ENCODE results near the gene RNF145.

Gene RNF145

DNA sequence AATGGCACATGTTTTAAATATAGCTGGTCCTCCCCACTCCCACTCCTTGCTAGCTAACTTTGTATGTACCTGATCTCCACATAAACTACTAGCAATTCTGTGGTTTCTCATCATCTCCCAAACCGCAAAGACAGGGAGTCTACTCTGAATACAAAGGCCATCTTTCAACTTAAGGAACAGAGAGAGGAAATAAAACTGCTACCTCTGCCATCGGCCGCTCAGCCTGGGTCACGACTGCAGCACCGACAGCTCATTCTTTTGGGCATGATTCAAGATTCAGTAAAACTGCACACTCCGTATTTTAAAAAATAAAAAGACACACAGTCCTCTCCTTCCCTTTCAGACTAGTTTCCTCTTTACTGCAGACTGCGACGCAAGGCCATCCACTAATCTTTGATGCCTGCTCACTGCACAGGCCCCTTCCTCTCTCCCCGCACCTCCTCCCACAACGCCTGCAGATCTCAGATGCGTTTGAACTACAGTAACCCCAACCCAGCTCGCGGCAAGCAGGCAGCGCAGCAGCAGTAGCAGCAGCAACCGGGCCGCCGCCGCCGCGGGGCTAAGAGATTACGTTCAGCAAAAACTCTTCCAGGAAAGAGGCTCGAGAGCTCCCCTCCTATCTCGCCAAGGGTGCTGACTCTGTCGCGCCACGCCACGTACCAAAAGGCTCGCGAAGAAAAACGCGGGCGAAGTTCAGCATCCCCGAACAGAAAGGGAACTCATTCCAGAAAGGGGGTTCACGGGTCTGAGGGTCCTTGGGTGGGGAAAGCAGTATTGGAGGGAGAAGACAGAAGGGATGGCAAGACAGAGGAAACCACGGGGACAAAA, 1.5 kb downstream of the RNF145 start:
- Histone ChIP-seq H2AFZ (ENCODE audit: low read length, unreplicated experiment) (peak overlapping the region; percentile 77), H3K27me3 (ENCODE audit: insufficient read depth, low read length) (no peaks in the 10 kb centered on the region), H3K4me1 (ENCODE audit: control insufficient read depth, insufficient read depth, low read length, unreplicated experiment) (peaks cover 35% of the 10 kb centered on the region), H3K4me3 (ENCODE audit: low read depth, low read length) (peak overlapping the region; percentile 99), H3K36me3 (ENCODE audit: insufficient read depth, low read length) (no peaks in the 10 kb centered on the region; the same call in 1 of the 2 replicates), H3K79me2 (ENCODE audit: control insufficient read depth, insufficient read depth, low read length, unreplicated experiment) (peaks cover 64% of the 10 kb centered on the region), H3K27ac (ENCODE audit: low read depth, low read length) (peak overlapping the region; percentile 87)

DNA sequence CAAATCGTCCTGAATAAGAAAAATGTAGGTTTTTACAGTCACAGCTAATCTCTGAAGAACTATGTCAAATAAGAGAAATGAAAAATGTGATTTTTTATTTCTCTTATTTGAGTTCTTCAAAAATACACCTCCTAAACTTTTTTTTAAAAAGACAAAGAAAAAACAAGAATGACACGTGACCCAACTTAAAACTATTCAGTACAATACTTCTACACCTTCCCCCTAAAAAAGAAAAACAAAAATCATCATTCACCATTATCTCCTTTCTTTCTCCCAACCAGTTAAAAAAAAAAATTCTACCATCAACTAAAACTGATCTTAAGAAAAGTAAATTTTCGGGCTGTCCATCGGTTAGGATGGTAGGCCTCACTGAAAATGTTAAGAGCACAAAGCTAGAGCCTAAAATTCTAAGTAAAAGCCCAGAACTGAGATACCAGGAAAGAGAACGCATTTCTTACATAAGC, 2.1 kb downstream of the RNF145 start:
- peak overlapping the region; percentile 99 for H3K4me3 ChIP-seq (ENCODE audit: low read depth, low read length)

GRCh38 chr5:159206818-159207217, 2.5 kb downstream of the RNF145 start:
- peaks cover 75% of the 10 kb centered on the region for H3K79me2 ChIP-seq (ENCODE audit: control insufficient read depth, insufficient read depth, low read length, unreplicated experiment)
- H3K4me3 ChIP-seq (ENCODE audit: low read depth, low read length): peak overlapping the region; percentile 99
- H3K27me3 ChIP-seq (ENCODE audit: insufficient read depth, low read length): no peaks in the 10 kb centered on the region
- H3K36me3 ChIP-seq (ENCODE audit: insufficient read depth, low read length): no peaks in the 10 kb centered on the region; the same call in 1 of the 2 replicates
- H3K27ac ChIP-seq (ENCODE audit: low read depth, low read length): peak overlapping the region; percentile 87
- peaks cover 40% of the 10 kb centered on the region for H3K4me1 ChIP-seq (ENCODE audit: control insufficient read depth, insufficient read depth, low read length, unreplicated experiment)
- no peak overlapping the region for H2AFZ ChIP-seq (ENCODE audit: low read length, unreplicated experiment)

More for the DNA sequence above, 2.1 kb downstream of the RNF145 start:
- Histone ChIP-seq H3K27me3 (ENCODE audit: insufficient read depth, low read length) (no peaks in the 10 kb centered on the region), H3K36me3 (ENCODE audit: insufficient read depth, low read length) (no peaks in the 10 kb centered on the region; the same call in 1 of the 2 replicates), H3K79me2 (ENCODE audit: control insufficient read depth, insufficient read depth, low read length, unreplicated experiment) (peaks cover 71% of the 10 kb centered on the region), H3K4me1 (ENCODE audit: control insufficient read depth, insufficient read depth, low read length, unreplicated experiment) (peaks cover 39% of the 10 kb centered on the region), H2AFZ (ENCODE audit: low read length, unreplicated experiment) (peak overlapping the region; percentile 61), H3K27ac (ENCODE audit: low read depth, low read length) (peak overlapping the region; percentile 87)

GRCh38 chr5:159206368-159206767, 3.0 kb downstream of the RNF145 start:
- peaks cover under 1% of the 10 kb centered on the region for H3K36me3 ChIP-seq (ENCODE audit: insufficient read depth, low read length)

GRCh38 chr5:159203351-159203750, 6.0 kb downstream of the RNF145 start:
- Histone ChIP-seq H3K79me2 (ENCODE audit: control insufficient read depth, insufficient read depth, low read length, unreplicated experiment) (peaks cover 98% of the 10 kb centered on the region), H2AFZ (ENCODE audit: low read length, unreplicated experiment) (no peak overlapping the region), H3K36me3 (ENCODE audit: insufficient read depth, low read length) (peaks cover 14% of the 10 kb centered on the region), H3K4me3 (ENCODE audit: low read depth, low read length) (no peak overlapping the region), H3K27ac (ENCODE audit: low read depth, low read length) (no peak overlapping the region), H3K4me1 (ENCODE audit: control insufficient read depth, insufficient read depth, low read length, unreplicated experiment) (peaks cover 31% of the 10 kb centered on the region), H3K27me3 (ENCODE audit: insufficient read depth, low read length) (no peaks in the 10 kb centered on the region)

More at GRCh38 chr5:159206368-159206767, 3.0 kb downstream of the RNF145 start:
- Histone ChIP-seq H3K4me3 (ENCODE audit: low read depth, low read length) (peak overlapping the region; percentile 99), H3K27me3 (ENCODE audit: insufficient read depth, low read length) (no peaks in the 10 kb centered on the region), H3K79me2 (ENCODE audit: control insufficient read depth, insufficient read depth, low read length, unreplicated experiment) (peaks cover 78% of the 10 kb centered on the region), H3K27ac (ENCODE audit: low read depth, low read length) (peak overlapping the region; percentile 87), H3K4me1 (ENCODE audit: control insufficient read depth, insufficient read depth, low read length, unreplicated experiment) (peaks cover 40% of the 10 kb centered on the region), H2AFZ (ENCODE audit: low read length, unreplicated experiment) (no peak overlapping the region)

GRCh38 chr5:159202151-159202550, 7.2 kb downstream of the RNF145 start:
- H3K27me3 ChIP-seq (ENCODE audit: insufficient read depth, low read length): no peaks in the 10 kb centered on the region
- H2AFZ ChIP-seq (ENCODE audit: low read length, unreplicated experiment): no peak overlapping the region
- no peak overlapping the region for H3K27ac ChIP-seq (ENCODE audit: low read depth, low read length)
- H3K36me3 ChIP-seq (ENCODE audit: insufficient read depth, low read length): peaks cover 20% of the 10 kb centered on the region
- no peak overlapping the region for H3K4me3 ChIP-seq (ENCODE audit: low read depth, low read length)
- peaks cover 31% of the 10 kb centered on the region for H3K4me1 ChIP-seq (ENCODE audit: control insufficient read depth, insufficient read depth, low read length, unreplicated experiment)
- H3K79me2 ChIP-seq (ENCODE audit: control insufficient read depth, insufficient read depth, low read length, unreplicated experiment): peaks cover 97% of the 10 kb centered on the region

DNA sequence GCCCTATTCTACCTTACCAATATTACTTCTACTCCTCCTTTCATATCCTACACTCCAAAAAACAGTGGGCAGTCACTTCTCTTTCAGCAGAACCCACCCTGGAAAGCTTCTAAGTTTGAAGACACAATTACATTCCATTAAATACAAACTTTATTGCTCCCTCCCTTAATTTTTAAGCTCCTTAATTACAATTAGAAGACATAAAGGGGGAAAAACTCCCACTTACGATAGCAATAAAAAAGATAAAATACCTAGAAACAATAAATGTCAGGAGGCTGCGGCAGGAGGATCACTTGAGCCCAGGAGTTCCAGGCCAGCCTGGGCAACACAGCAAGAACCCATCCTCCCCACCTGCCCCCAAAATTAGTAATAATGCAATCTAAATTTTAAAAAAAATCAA, 9.6 kb downstream of the RNF145 start:
- Histone ChIP-seq H3K27me3 (ENCODE audit: insufficient read depth, low read length) (no peaks in the 10 kb centered on the region), H3K4me3 (ENCODE audit: low read depth, low read length) (no peak overlapping the region), H3K36me3 (ENCODE audit: insufficient read depth, low read length) (peaks cover 25% of the 10 kb centered on the region), H2AFZ (ENCODE audit: low read length, unreplicated experiment) (no peak overlapping the region), H3K27ac (ENCODE audit: low read depth, low read length) (no peak overlapping the region), H3K79me2 (ENCODE audit: control insufficient read depth, insufficient read depth, low read length, unreplicated experiment) (peaks cover 95% of the 10 kb centered on the region), H3K4me1 (ENCODE audit: control insufficient read depth, insufficient read depth, low read length, unreplicated experiment) (peaks cover 22% of the 10 kb centered on the region)

GRCh38 chr5:159199225-159199624, 10.1 kb downstream of the RNF145 start:
- Histone ChIP-seq H3K4me1 (ENCODE audit: control insufficient read depth, insufficient read depth, low read length, unreplicated experiment) (peaks cover 18% of the 10 kb centered on the region), H3K36me3 (ENCODE audit: insufficient read depth, low read length) (peaks cover 31% of the 10 kb centered on the region), H3K27ac (ENCODE audit: low read depth, low read length) (no peak overlapping the region), H2AFZ (ENCODE audit: low read length, unreplicated experiment) (no peak overlapping the region), H3K4me3 (ENCODE audit: low read depth, low read length) (no peak overlapping the region), H3K79me2 (ENCODE audit: control insufficient read depth, insufficient read depth, low read length, unreplicated experiment) (peaks cover 93% of the 10 kb centered on the region), H3K27me3 (ENCODE audit: insufficient read depth, low read length) (no peaks in the 10 kb centered on the region)

GRCh38 chr5:159198063-159199036, 11.0 kb downstream of the RNF145 start:
- Histone ChIP-seq H2AFZ (ENCODE audit: low read length, unreplicated experiment) (no peak overlapping the region), H3K79me2 (ENCODE audit: control insufficient read depth, insufficient read depth, low read length, unreplicated experiment) (peaks cover 92% of the 10 kb centered on the region), H3K4me1 (ENCODE audit: control insufficient read depth, insufficient read depth, low read length, unreplicated experiment) (peaks cover 10% of the 10 kb centered on the region), H3K36me3 (ENCODE audit: insufficient read depth, low read length) (peaks cover 38% of the 10 kb centered on the region), H3K27me3 (ENCODE audit: insufficient read depth, low read length) (no peaks in the 10 kb centered on the region), H3K4me3 (ENCODE audit: low read depth, low read length) (no peak overlapping the region), H3K27ac (ENCODE audit: low read depth, low read length) (no peak overlapping the region)

GRCh38 chr5:159195775-159196174, 13.6 kb downstream of the RNF145 start:
- H2AFZ ChIP-seq (ENCODE audit: low read length, unreplicated experiment): no peak overlapping the region
- H3K27me3 ChIP-seq (ENCODE audit: insufficient read depth, low read length): no peaks in the 10 kb centered on the region
- peaks cover 85% of the 10 kb centered on the region for H3K79me2 ChIP-seq (ENCODE audit: control insufficient read depth, insufficient read depth, low read length, unreplicated experiment)
- no peak overlapping the region for H3K4me3 ChIP-seq (ENCODE audit: low read depth, low read length)
- no peak overlapping the region for H3K27ac ChIP-seq (ENCODE audit: low read depth, low read length)
- no peaks in the 10 kb centered on the region for H3K4me1 ChIP-seq (ENCODE audit: control insufficient read depth, insufficient read depth, low read length, unreplicated experiment)
- peaks cover 35% of the 10 kb centered on the region for H3K36me3 ChIP-seq (ENCODE audit: insufficient read depth, low read length)

Measured in ACC112 (cell line).